Neural cell (in vitro differentiated cells): ENCODE results near the gene HS6ST3. TPM values are rescaled to one million over a fixed set of nuclear protein-coding genes. Genes with fewer than 3 reads are reported as not detected.

ENCODE experiments used
- H2AFZ ChIP-seq: fragments of 200-600, 300-800 bp; sonication (generic), shearing (Covaris generic); 2 replicates; pipeline ENCODE4 v1.6.0; 2014; ENCODE audit warnings: low read depth, mild to moderate bottlenecking, antibody characterized with exemption, low read length, moderate library complexity
- H3F3A ChIP-seq: fragments of 200-600 bp; shearing (Covaris generic); 2 replicates; pipeline ENCODE4 v1.6.1; 2016; ENCODE audit warnings: mild to moderate bottlenecking, moderate library complexity, mixed read lengths, antibody characterized with exemption, low read length; ENCODE audit not compliant: insufficient read depth, poor library complexity, severe bottlenecking
- H3K27ac ChIP-seq: fragments of 200-600, 300-800 bp; sonication (generic), shearing (Covaris generic); 2 replicates; pipeline ENCODE4 v1.5.1; 2014; ENCODE audit warnings: mild to moderate bottlenecking, low read length, moderate library complexity
- H3K27me3 ChIP-seq: fragments of 300-800, 200-600 bp; sonication (generic), shearing (Covaris generic); 2 replicates; pipeline ENCODE4 v1.6.0; 2014; ENCODE audit warnings: mild to moderate bottlenecking, low read depth, low read length, moderate library complexity; ENCODE audit not compliant: insufficient read depth
- H3K36me3 ChIP-seq: fragments of 300-800, 200-600 bp; sonication (generic), shearing (Covaris generic); 2 replicates; pipeline ENCODE4 v1.5.1; 2014; ENCODE audit warnings: mild to moderate bottlenecking, antibody characterized with exemption, low read length, moderate library complexity; ENCODE audit not compliant: insufficient read depth
- H3K4me2 ChIP-seq: fragments of 300-800, 200-600 bp; sonication (generic), shearing (Covaris generic); 2 replicates; pipeline ENCODE4 v1.6.0; 2014; ENCODE audit warnings: mild to moderate bottlenecking, low read length
- H3K4me3 ChIP-seq: fragments of 300-800, 200-600 bp; sonication (generic), shearing (Covaris generic); 2 replicates; pipeline ENCODE4 v1.5.1; 2014; ENCODE audit warnings: mild to moderate bottlenecking, low read length, moderate library complexity
- H3K79me2 ChIP-seq: fragments of 200-600 bp; shearing (Covaris generic); replicated peaks from 2 replicates; pipeline ENCODE4 v1.6.0; 2014; ENCODE audit warnings: mild to moderate bottlenecking, low read length, moderate library complexity; ENCODE audit not compliant: insufficient read depth
- H3K9ac ChIP-seq: fragments of 300-800, 200-600 bp; sonication (generic), shearing (Covaris generic); 2 replicates; pipeline ENCODE4 v1.6.1; 2016; ENCODE audit warnings: mild to moderate bottlenecking, low read length, mixed read lengths
- H3K9me2 ChIP-seq: fragments of 200-600 bp; shearing (Covaris generic); 2 replicates; pipeline ENCODE4 v1.6.1; 2016; ENCODE audit warnings: mild to moderate bottlenecking, low read length, mixed read lengths; ENCODE audit not compliant: insufficient read depth
- H3K9me3 ChIP-seq: fragments of 200-600, 300-800 bp; sonication (generic), shearing (Covaris generic); 2 replicates; pipeline ENCODE4 v1.6.1; 2016; ENCODE audit warnings: mild to moderate bottlenecking, mixed run types, low read length, moderate library complexity, mixed read lengths
- H4K20me1 ChIP-seq: fragments of 200-600 bp; shearing (Covaris generic); 2 replicates; pipeline ENCODE4 v1.6.1; 2016; ENCODE audit warnings: mild to moderate bottlenecking, mixed run types; ENCODE audit not compliant: insufficient read depth
- CTCF ChIP-seq: fragments of 450-650 bp; IDR thresholded peaks from 2 replicates; pipeline ENCODE4 v1.5.1; 2014; ENCODE audit warnings: antibody characterized with exemption, mild to moderate bottlenecking, moderate library complexity; ENCODE audit not compliant: poor library complexity, severe bottlenecking
- EP300 ChIP-seq: fragments of 450-650 bp; conservative IDR thresholded peaks from 2 replicates; pipeline ENCODE4 v1.6.1; 2014; ENCODE audit warnings: antibody characterized with exemption, mild to moderate bottlenecking, moderate library complexity; ENCODE audit not compliant: poor library complexity, severe bottlenecking
- EZH2 ChIP-seq: fragments of 200-600, 300-800 bp; shearing (Covaris generic), sonication (generic); IDR thresholded peaks from 2 replicates; pipeline ENCODE4 v1.6.1; 2014; ENCODE audit warnings: antibody characterized with exemption, low read length, borderline replicate concordance, mild to moderate bottlenecking; ENCODE audit not compliant: insufficient read depth, poor library complexity, severe bottlenecking
- POLR2AphosphoS5 ChIP-seq: IDR thresholded peaks from 2 replicates; pipeline ENCODE4 v1.6.1; 2012
- RAD21 ChIP-seq: fragments of 450-650 bp; conservative IDR thresholded peaks from 2 replicates; pipeline ENCODE4 v1.6.1; 2014; ENCODE audit warnings: antibody characterized with exemption, mild to moderate bottlenecking, moderate library complexity
- REST ChIP-seq: IDR thresholded peaks from 2 replicates; pipeline ENCODE4 v1.6.1; 2012; ENCODE audit warnings: borderline replicate concordance
- SMC3 ChIP-seq: fragments of 450-650 bp; conservative IDR thresholded peaks from 2 replicates; pipeline ENCODE4 v1.6.1; 2014; ENCODE audit warnings: antibody characterized with exemption, mild to moderate bottlenecking, moderate library complexity; ENCODE audit not compliant: poor library complexity
- TAF1 ChIP-seq: IDR thresholded peaks from 2 replicates; pipeline ENCODE4 v1.6.1; 2012; ENCODE audit warnings: low read depth
- polyA plus RNA-seq: library from polyadenylated mRNA; depleted of rRNA; stranded (reverse); fragments of >200 nt; gene quantifications from 2 replicates; pipeline ENCODE4 v1.2.3, GENCODE V29; 2014

The HS6ST3 gene
- polyA plus RNA-seq, 1 donor from 2014 or later = 10.9 TPM

GRCh38 chr13:96308568-96308967, 218.7 kb downstream of the HS6ST3 start:
- Histone ChIP-seq H3K27ac (peak overlapping the region; percentile 46), H3K79me2 (no peaks in the 10 kb centered on the region), H3K36me3 (no peaks in the 10 kb centered on the region), H3K9ac (no peak overlapping the region), H3K9me3 (no peaks in the 10 kb centered on the region), H3K4me2 (peak overlapping the region; percentile 4), H3K9me2 (no peaks in the 10 kb centered on the region), H2AFZ (peak overlapping the region; percentile 5), H4K20me1 (no peaks in the 10 kb centered on the region), H3K4me3 (peak overlapping the region; percentile 28), H3K27me3 (no peaks in the 10 kb centered on the region), H3F3A (no peaks in the 10 kb centered on the region)
- TF ChIP-seq TAF1 = no peak
- no peak for TF ChIP-seq RAD21
- TF ChIP-seq EP300 = peak; percentile 43

DNA sequence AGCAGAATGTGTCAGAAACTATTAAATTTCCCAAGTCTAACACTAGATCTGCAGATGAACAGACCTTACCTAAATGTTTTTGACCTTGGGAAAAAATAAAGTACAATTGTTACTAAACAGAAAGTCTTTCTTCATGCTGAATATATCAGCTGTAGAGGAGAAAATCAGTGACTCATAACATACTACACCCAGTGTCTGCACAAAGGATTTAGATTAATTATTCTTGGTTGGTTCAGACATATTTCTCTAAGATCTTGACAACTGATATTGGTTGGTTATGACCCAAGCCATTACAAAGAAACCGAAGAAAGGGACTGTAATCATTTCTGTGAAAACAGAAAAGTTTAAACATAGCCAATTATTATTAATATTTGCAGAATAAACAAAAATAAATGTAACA, 225.1 kb downstream of the HS6ST3 start:
- H3K27me3 ChIP-seq = no peaks in the 10 kb centered on the region
- no peaks in the 10 kb centered on the region for H3F3A ChIP-seq
- H3K9me2 ChIP-seq = no peaks in the 10 kb centered on the region
- no peak overlapping the region for H3K9ac ChIP-seq
- H3K4me3 ChIP-seq = no peak overlapping the region
- H3K36me3 ChIP-seq = no peaks in the 10 kb centered on the region
- H3K79me2 ChIP-seq = no peaks in the 10 kb centered on the region
- H2AFZ ChIP-seq = no peak overlapping the region
- TF ChIP-seq EZH2 = no peak
- no peaks in the 10 kb centered on the region for H3K9me3 ChIP-seq
- H3K27ac ChIP-seq = no peak overlapping the region
- H4K20me1 ChIP-seq = no peaks in the 10 kb centered on the region
- H3K4me2 ChIP-seq = no peak overlapping the region

GRCh38 chr13:96338030-96338429, 248.1 kb downstream of the HS6ST3 start:
- H3K27ac ChIP-seq = no peak overlapping the region
- no peaks in the 10 kb centered on the region for H3F3A ChIP-seq
- no peak overlapping the region for H3K4me2 ChIP-seq
- H2AFZ ChIP-seq = no peak overlapping the region
- no peaks in the 10 kb centered on the region for H3K27me3 ChIP-seq
- H3K9me2 ChIP-seq = no peaks in the 10 kb centered on the region
- H3K4me3 ChIP-seq = no peak overlapping the region
- no peaks in the 10 kb centered on the region for H3K9me3 ChIP-seq
- TF ChIP-seq TAF1 (no peak), REST (no peak), CTCF (no peak), POLR2AphosphoS5 (no peak), EZH2 (no peak), EP300 (no peak), RAD21 (no peak), SMC3 (no peak)
- H3K9ac ChIP-seq = no peak overlapping the region
- no peaks in the 10 kb centered on the region for H4K20me1 ChIP-seq
- H3K79me2 ChIP-seq = no peaks in the 10 kb centered on the region
- H3K36me3 ChIP-seq = no peaks in the 10 kb centered on the region
